Stimulated activated CD4-positive, alpha-beta T cell treated with anti-CD3 and anti-CD28 coated beads, Interleukin-12 subunit alpha, Interleukin-12 subunit beta, amount 100 ng/mL, for 24 hours (primary cell): ENCODE results near the gene CSTPP1.
"Not testable (repeated sequence)": the region's sequence is repeated elsewhere in the genome, so short reads cannot be mapped to it uniquely, and the experiment has no call there.

Experiments
- DNase-seq, 2 experiments: peaks; one replicate each; pipeline ENCODE4 v3.0.0-alpha.2; 2020; ENCODE audit warnings: low read depth in 2 of 2

The CSTPP1 gene

DNA sequence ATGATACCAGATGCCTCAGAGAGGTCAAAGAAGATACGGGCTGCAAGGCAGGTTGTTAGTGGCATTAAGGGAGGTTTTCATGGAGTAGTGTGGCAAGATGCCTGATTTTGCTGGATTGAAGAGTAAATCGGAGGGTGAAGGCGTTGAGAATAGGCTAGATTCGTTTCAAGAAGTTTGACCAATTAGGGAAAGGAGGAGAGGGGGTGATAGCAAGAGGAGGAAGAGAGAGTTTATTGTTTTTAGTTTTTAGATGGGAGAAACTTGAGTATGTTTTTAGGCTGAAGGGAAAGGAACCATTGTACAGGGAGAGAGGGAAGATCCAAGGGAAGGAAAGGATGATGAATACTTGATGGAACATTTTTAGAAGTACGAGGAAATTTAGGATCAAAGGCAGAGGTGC is 16.5 kb downstream of the CSTPP1 start:
- DNase-seq = no peak

DNA sequence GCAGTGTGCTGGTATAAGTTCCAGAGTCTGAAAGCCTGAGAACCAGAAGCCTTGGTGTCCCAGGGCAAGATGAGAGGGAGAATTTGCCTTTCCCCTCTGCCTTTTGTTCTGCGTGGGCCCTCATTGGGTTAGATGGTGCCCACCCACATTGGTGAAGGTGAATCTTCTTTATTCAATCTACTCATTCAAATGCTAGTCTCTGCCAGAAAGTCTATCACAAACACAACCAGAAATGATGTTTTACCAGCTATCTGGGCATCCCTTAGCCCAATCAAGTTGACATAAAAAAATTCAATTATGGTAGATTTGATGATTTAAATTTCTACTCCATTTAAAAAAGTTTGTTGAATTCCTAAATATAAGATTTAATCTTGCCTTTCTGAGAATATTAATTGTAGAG is 22.2 kb downstream of the CSTPP1 start:
- no peak for DNase-seq

DNA sequence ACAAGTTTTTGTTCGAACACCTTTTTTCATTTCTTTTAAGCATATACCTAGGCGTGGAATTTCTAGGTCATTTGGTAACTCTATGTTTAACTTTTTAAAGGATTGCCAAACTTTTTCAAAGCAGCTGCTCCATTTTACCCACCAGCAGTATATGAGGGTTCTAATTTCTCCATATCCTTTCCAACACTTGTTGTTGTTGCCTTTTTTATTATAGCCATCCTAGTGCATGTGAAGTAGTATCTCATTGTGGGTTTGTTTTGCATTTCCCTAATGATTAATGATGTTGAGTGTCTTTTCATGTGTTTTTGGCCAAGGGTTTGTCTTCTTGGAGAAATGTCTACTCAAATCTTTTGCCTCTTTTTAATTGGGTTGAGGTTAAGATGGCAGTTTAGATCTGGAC is 24.5 kb downstream of the CSTPP1 start:
- no peak for DNase-seq

DNA sequence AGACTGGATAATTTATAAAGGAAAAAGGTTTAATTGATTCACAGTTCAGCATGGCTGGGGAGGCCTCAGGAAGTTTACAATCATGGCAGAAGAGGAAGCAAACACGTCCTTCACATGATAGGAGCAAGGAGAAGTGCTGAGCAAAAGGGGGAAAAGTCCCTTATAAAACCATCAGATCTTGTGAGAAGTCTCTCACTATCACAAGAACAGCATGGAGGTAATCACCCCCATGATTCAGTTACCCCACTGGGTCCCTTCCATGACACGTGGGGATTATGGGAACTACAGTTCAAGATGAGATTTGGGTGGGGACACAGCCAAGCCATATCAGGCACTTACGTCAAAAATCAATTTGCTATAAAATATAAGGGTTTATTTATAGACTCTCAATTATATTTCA is 25.3 kb downstream of the CSTPP1 start:
- not testable (repeated sequence) for DNase-seq

DNA sequence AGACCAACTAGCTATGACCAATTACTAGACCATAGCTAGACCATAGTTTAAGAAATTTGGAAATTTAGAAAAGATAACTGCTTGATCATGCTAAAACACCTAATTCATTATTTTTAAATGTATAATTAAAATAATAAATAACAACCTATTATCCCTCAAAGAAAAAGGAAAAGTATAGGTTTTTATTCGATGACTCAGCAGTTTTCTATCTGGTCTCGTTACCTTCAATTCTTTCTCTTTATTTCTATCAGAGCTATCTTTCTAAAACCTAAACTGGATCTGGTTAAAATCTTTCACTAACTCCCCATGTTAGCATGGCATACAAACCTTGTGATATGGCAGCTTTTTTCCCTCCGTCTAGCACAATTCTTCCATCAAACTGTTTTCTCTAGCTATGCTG is 27.3 kb downstream of the CSTPP1 start:
- no peak for DNase-seq

DNA sequence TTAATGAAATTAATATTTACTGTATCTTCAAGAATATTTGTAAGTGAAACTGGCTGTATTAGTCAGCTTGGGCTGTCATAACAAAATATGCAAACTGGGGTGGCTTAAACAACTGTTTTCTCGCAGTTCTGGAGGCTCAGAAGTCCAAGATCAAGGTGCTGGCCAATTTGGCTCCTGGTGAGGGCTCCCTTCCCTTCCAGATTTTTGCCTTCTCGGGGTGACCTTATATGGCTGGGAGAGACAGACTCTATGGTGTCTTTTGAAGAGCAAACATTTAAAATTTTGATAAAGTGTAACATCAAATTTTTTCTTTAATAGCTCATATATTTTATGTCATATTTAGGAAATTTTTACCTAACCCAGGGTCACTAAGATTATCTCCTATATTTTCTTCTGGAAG is 30.2 kb downstream of the CSTPP1 start:
- no peak for DNase-seq

DNA sequence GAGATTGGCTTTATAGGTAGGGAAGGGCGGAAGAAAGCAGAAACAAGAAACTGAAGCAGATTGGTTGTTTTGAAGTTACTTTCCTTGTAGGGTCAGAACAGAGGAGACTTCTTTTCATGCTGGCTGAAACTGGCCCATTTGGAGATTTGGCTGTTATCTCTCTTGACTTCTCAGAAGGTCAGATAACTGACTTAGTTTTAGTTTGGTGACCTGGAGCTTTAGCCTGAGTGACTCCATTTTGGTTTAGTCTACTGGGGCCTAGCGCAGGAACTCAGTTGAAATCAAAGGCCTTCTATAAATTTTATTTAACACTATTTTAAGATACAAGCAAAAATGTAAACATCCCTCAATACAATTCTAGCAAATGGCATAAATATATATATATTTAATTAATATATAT is 31.4 kb downstream of the CSTPP1 start:
- DNase-seq = no peak

DNA sequence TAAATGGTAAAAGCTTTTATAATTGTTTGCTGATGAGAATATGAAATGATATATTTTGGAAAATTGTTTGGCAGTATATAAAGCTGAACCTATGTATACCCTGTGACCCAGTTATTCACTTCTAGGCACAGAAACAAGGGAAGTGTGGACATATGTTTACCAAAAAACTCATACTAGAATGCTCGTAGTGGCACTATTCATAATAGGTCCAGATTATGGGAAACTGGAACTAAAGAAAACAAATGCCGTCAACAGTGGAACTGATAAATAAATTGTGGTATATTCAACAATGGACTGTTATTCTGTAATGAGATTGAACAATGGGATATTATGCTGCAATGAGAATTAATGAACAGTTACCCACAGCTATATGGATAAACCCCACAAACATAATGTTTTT is 32.8 kb downstream of the CSTPP1 start:
- DNase-seq = no peak

DNA sequence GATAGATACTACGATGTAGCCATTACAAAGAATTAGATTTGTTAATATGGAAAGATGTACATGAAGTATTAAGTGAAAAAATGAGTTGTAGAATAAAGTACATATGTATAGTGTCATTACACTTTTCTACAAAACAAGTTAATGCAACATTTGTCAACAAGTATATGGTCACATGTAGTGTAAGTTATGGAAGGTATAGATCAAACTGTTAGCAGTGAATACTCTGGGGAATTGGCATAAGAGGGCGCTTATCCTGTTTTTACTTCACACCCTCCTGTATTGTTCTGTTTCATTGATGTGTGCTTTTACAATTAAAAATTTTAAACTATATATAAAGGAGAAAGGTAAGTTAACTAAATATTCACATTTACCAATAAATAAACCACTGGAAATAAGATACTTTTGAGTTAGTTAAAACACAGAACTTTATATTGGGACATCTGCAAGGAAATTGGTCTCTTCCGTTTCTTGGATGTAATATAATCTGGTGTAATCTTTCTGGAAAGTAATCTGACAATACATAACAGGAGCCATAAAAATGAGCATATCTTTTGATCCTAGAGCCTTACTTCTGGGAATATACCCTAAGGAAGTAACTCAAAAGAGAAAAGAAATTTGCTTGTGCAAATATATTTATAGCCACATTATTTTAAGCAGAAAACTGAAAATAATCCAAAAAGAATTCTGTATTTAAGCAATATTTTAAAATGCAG is 34.5 kb downstream of the CSTPP1 start:
- DNase-seq = no peak

DNA sequence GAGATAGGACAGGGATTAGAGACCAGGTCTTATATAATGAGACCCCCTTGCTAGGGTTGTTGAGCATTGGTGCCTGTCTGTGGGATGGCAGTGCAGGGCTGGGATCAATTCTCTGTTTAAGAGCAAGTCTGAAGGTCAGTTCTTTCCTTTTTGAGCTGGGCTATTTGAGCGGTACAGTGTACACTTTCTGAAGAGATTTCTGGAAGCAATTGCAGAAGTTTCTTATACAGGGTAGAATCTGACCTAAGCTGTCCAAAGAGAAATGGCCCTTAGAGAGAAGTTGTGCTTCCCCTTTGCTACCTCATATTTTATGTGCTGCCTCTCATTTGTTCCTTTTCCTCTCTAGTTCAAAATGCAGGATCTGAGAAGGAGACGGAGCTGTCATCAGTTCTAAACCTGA is 35.8 kb downstream of the CSTPP1 start:
- no peak for DNase-seq

DNA sequence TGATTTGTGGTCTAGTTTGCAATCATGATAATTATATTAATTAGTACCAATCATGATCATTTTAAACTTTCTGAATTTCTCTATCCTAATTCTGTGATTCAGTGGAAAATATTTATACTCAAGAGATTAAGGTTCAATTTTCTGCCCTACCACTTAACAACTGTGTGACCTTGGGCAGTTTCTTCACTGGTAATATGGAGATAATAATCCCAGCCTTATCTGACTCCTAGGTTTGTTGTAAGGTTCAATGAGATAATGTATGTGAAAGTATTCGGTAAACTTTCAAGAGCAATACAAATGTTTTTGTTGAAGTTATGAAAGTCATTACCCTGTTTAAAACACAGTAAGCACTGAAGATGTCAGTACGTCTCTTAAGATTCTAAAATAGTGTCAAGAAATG is 36.3 kb downstream of the CSTPP1 start:
- no peak for DNase-seq

DNA sequence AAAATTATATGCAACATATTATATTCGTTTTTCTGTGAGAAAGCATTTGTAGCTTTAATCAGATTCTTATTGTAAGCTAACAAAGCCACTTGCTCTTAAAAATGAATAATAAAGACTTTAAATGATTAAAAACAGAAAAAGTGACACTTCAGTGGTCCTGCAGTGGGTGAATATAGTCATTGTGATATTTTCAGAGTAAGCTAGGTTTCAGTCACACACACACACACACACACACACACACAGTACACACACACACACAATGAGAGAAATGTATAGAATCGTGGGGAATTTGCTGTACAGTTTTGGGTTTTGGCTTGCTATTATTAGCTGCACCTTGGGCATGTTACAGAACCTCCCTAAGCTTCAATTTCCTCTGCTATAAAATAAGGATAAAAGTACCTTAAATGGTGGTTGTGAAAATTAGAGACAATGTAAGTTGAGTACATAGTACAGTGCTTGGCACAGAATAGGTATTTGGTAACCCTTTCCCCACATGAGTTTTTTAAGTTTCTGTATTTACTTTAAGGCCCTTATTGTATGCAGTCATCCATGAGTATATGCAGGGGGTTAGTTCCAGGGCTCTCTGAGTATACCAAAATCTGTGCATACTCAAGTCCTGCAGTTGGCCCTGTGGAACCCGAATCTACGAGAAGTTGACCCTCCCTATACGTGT is 39.8 kb downstream of the CSTPP1 start:
- DNase-seq = no peak

DNA sequence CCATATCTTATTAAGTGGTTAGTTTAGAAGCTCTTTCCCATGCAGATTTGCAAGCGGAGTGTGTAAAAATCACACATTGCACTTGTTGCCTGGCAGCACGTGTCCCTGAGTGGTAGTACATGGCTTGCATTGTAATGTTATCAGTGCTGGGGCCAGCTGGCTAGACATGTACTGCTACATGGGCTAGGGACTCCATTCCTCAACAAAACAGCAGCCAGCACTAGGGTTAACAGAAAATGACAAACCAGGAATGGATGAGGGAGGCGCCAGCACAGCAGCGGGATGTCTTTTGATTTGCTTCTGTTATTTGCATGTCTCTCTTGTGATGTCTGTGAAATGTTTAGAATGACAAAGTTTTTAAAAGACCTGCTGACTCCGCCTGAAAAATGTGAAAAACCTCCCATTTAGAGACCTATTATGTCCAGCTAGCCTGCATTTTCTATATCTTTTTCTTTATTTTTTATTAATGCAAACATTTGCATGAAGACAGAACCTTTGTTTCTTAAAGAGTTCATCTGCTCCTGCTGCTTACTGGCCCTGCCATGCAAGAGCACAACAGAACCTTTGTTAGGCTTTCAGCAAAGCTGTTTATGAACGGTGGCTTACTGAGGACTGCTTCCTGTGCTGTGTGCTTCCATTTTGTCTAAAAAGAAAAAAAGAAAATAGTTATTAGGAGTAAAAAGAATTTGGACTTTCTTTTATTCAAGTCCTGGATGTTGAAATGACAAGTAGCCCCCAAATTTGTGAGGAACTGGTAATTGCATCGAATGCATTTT is 40.7 kb downstream of the CSTPP1 start:
- DNase-seq = no peak

DNA sequence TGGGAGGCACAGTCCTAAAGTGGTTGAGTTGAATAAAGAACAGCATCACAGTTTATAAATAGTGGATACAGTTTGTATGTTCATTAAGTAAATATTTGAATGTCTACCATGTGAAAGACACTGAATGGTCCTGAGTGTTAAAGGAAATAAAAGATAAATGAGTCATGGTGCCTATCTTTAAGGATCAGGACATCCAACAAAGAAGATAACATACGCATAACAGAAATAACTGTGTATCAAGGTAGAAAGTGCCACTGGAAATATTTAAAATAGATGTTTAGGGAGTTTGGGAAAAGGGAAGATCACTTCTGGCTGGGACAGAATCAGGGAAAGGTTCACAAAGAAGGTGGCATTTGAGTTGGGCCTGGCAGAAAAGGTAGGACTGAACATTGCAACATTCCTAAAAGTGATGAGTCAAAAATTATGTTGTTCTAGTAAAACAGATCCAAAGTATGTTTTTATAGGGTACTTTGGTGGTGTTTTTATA is 41.5 kb downstream of the CSTPP1 start:
- no peak for DNase-seq

DNA sequence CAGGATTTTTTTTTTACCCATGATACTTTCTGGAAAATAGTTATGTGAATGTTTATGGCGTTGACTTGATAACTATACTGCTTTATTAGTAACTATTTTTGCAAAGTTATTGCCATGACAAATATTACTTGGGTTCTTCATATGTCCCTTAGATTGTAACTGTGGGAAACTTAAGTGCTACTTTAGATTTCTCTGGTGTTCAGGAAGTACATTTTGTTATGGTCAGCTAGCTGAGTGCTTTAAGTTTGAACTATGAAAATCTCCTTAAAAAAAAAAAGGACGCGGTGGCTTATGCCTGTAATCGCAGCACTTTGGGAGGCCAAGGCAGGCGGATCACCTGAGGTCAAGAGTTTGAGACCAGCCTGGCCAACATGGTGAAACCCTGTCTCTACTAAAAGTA is 42.8 kb downstream of the CSTPP1 start:
- no peak for DNase-seq

DNA sequence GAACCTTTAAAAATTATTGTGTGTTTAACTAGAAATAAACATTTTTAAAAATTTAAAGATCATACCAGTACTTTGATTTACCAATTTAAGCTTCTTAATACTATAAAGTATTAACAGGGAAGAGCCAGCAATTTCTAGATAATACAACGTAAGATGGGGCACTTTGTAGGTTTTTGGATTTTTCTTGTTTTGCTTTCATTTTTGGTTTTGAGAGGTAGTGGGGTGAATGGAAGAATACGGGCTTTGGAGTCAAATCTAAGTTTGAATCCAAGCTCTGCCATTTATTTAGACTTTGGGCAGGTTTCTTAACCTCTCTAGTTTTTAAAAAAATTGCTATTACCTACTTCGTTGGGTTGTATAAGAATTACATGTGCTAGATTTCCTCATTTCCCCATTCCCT is 44.9 kb downstream of the CSTPP1 start:
- DNase-seq = no peak

DNA sequence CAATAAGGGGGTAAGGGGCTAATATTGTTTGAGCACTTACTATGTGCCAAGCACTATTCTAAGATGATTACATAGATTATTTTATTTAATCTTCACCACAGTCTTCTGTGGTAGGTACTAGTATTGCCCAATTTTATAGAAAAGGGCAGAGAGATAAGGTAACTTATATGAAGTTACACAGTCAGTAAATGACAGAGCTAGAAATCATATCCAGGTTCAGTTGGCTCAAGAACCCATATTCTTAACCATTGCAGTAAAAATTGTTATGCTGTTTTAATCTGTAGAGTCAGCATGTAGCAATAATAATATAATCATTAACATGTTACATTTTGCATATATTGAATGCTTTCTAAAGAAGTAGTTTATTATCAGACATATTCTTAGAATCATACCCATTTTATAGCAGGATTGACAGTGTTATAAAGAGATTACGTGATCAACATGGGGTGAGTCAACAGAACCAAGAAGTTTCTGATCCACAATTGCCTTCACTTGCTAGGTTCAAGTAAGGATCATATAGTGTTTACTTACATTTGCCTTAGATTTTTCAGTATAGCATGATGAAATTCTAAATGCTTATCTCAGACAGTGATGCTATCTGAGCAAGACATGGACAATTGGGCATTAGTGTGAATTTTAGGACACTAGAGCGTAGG is 46.4 kb downstream of the CSTPP1 start:
- no peak for DNase-seq

DNA sequence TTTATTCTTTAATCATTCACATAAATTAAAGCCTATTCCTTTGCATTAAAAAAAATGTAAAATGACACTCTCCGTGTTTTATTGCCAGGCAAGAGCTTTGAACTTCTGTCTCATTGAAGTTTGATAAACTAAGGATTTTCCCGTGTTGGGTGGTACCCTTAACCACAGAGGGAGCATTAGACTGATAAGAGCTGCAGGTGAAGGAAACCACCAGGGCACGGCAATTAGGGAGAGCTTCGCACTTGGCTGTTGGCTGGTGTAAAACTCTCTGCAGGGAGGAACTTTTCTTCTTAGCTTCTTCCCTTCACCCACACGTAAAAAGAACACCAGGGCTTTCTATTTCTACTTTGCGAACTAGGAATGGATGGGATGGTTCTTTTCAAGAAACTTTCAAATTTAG is 47.0 kb downstream of the CSTPP1 start:
- DNase-seq = no peak

DNA sequence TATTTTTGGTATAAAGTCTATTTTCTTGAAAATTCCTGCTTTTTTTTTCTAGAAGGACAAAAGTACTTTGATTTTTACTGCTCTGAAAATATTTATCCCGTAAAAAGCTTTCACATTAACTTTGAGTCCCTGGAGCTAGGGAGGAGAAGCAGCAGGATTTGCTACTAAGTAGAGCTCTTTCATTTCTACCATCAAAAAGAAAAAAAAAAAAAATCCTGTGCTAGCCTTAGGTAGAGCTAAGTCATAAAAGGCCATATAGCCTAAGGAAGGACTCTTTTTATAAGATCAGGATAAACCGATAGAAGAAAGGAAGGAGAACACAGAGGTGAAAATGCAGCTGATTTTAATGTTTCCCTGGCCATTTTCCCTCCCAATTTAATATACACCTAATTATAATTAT is 48.0 kb downstream of the CSTPP1 start:
- DNase-seq = no peak

DNA sequence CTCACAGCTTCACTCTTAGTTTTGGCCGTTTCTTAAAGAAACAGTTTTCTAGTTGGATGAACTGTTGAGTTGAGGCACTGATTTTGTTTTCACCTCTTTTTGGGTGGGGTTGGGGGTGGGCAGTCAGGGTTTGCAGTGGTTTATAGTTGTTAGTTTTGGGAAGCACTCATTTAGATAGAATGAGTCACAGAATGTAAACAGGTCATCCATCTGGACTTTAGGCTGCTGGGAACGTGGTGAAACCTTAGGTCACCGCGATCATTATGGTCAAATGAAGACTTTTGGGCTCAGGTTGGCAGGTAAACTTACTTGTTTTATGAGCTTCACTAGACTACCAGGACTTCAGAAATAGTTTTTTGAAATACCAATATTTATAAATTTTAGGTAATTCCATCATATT is 48.4 kb downstream of the CSTPP1 start:
- DNase-seq = no peak

DNA sequence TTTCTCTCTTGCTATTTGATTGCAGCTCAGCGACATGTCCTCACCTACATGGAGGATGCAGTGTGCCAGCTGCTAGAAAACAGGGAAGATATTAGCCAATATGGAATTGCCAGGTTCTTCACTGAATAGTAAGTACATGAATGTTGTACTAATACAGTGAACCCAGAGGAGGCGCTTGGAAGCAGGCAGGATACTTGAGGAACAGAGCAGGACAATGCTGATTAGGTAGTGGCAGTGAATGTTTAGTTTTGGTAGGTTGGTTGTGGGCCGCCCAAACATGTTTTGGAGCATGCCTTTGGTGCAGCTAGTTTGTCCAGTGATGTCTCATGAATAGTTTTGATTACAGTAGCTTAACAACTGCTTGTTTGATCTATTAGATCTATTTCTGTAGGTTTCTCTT is 50.6 kb downstream of the CSTPP1 start:
- DNase-seq = no peak

DNA sequence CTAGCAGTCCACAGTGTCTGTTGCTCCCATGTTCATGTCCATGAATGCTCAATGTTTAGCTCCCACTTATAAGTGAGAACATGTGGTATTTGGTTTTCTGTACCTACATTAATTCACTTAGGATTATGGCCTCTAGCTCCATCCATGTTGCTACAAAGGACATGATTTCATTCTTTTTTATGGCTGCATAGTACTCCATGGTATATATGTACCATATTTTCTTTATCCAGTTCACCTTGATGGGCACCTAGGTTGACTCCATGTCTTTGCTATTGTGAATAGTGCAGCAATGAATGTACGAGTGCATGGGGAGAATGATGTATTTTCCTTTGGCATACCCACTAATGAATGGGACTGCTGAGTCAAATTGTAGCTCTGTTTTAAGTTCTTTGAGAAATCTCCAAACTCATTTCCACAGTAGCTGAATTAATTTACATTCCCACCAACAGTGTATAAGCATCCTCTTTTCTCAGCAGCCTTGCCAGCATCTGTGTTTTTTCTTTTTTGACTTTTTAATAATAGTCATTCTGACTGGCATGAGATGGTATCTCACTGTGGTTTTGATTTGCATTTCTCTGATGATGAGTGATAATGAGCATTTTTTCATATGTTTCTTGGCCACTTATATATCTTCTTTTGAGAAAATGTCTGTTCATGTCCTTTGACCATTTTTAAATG is 53.4 kb downstream of the CSTPP1 start:
- DNase-seq = not testable (repeated sequence)
